Measurements from ENCODE around the gene SLBP.

The SLBP gene

DNA sequence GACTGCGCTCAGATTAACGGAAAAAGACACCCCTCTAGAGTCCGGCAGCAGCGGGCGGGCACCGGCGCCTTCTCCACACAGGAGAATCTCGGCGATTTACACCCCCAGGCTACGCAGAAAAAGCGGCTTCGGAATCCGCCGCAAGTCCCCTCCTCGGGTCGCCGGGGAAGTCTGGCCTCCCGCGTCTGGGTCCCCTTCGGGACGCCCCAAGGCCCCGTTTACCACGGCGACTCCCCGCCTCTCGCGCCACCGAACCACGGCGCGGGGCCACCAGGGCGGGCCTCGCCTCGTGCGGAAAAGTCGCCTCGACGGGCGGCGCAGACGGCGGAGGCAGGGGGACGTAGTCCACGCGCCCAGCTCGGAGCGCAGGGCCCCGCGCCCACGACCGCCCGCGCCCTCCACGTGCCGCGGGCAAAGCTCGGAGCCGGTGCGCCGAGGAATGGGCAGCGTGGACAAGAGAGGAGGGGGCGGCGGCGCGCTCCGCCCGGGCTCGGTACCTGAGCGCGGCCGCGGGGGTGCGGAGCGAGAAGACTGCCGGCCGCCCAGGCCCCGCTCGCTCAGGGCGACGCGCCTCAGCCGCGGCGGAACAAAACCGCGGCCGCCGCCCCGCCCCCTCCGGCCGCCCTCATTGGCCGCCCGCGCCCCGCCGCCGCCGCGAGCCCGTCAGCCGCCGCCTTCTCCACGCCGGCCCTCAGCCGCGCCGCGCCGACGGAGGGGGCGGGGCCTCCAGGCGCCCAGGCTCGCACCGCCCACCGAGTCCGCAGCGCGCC lies 28.2 kb downstream of the SLBP start, which contains the start of gene FAM53A:
Gene FAM53A (minus strand): TSS at position 578 of the 770 bp plus-strand sequence. CDS start 15,572 bp downstream, outside the sequence.
- peak; percentile 82 for ATAC-seq
- TF ChIP-seq GLIS3 (CRISPR knock-in tag; IDR thresholded peaks at IDR 0.05) (no peak), SNAI2 (CRISPR knock-in tag; IDR thresholded peaks at IDR 0.05) (no peak), CSRNP3 (CRISPR knock-in tag; IDR thresholded peaks at IDR 0.05) (no peak), ZFP30 (CRISPR knock-in tag; IDR thresholded peaks at IDR 0.05) (no peak), ZC3H10 (CRISPR knock-in tag; IDR thresholded peaks at IDR 0.05) (no peak), RARB (CRISPR knock-in tag; IDR thresholded peaks at IDR 0.05) (no peak), BACH2 (CRISPR knock-in tag; IDR thresholded peaks at IDR 0.05; ENCODE audit: borderline replicate concordance) (no peak), ISL1 (CRISPR knock-in tag; IDR thresholded peaks at IDR 0.05) (no peak), ZNF8 (CRISPR knock-in tag; IDR thresholded peaks at IDR 0.05) (no peak), ZFP3 (CRISPR knock-in tag; IDR thresholded peaks at IDR 0.05) (no peak), TCF4 (CRISPR knock-in tag; IDR thresholded peaks at IDR 0.05; ENCODE audit: borderline replicate concordance) (no peak), CSDC2 (CRISPR knock-in tag; IDR thresholded peaks at IDR 0.05) (no peak), ESRRG (CRISPR knock-in tag; IDR thresholded peaks at IDR 0.05) (no peak), ARNTL (CRISPR knock-in tag; IDR thresholded peaks at IDR 0.05; ENCODE audit: borderline replicate concordance, low read depth) (no peak), ZNF70 (CRISPR knock-in tag; IDR thresholded peaks at IDR 0.05) (no peak), TSHZ2 (CRISPR knock-in tag; IDR thresholded peaks at IDR 0.05) (no peak), PPARA (CRISPR knock-in tag; IDR thresholded peaks at IDR 0.05; ENCODE audit: borderline replicate concordance) (no peak), OSR1 (CRISPR knock-in tag; IDR thresholded peaks at IDR 0.05) (no peak)
- TF ChIP-seq, protein P1, sequence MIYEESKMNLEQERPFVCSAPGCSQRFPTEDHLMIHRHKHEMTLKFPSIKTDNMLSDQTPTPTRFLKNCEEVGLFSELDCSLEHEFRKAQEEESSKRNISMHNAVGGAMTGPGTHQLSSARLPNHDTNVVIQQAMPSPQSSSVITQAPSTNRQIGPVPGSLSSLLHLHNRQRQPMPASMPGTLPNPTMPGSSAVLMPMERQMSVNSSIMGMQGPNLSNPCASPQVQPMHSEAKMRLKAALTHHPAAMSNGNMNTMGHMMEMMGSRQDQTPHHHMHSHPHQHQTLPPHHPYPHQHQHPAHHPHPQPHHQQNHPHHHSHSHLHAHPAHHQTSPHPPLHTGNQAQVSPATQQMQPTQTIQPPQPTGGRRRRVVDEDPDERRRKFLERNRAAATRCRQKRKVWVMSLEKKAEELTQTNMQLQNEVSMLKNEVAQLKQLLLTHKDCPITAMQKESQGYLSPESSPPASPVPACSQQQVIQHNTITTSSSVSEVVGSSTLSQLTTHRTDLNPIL (CRISPR knock-in tag; IDR thresholded peaks at IDR 0.05; ENCODE audit: low read depth), result no peak
- TF ChIP-seq, protein P2, sequence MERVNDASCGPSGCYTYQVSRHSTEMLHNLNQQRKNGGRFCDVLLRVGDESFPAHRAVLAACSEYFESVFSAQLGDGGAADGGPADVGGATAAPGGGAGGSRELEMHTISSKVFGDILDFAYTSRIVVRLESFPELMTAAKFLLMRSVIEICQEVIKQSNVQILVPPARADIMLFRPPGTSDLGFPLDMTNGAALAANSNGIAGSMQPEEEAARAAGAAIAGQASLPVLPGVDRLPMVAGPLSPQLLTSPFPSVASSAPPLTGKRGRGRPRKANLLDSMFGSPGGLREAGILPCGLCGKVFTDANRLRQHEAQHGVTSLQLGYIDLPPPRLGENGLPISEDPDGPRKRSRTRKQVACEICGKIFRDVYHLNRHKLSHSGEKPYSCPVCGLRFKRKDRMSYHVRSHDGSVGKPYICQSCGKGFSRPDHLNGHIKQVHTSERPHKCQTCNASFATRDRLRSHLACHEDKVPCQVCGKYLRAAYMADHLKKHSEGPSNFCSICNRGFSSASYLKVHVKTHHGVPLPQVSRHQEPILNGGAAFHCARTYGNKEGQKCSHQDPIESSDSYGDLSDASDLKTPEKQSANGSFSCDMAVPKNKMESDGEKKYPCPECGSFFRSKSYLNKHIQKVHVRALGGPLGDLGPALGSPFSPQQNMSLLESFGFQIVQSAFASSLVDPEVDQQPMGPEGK (CRISPR knock-in tag; IDR thresholded peaks at IDR 0.05; ENCODE audit: borderline replicate concordance), result no peak

GRCh38 chr4:1683261-1683735 lies 28.8 kb downstream of the SLBP start:
- ATAC-seq, result peak; percentile 80
- TF ChIP-seq ZFP30 (CRISPR knock-in tag; IDR thresholded peaks at IDR 0.05) (0 out of 2 replicates have a peak, but pooled peaks have one; percentile 21), CSRNP3 (CRISPR knock-in tag; IDR thresholded peaks at IDR 0.05) (no peak)

GRCh38 chr4:1682860-1683259 lies 29.3 kb downstream of the SLBP start:
- TF ChIP-seq ESRRG (CRISPR knock-in tag; IDR thresholded peaks at IDR 0.05), result no peak
- no peak for TF ChIP-seq ZFP30 (CRISPR knock-in tag; IDR thresholded peaks at IDR 0.05)
- TF ChIP-seq ARNTL (CRISPR knock-in tag; IDR thresholded peaks at IDR 0.05; ENCODE audit: borderline replicate concordance, low read depth), result no peak
- no peak for TF ChIP-seq ZC3H10 (CRISPR knock-in tag; IDR thresholded peaks at IDR 0.05)
- TF ChIP-seq, protein P1 (CRISPR knock-in tag; IDR thresholded peaks at IDR 0.05; ENCODE audit: low read depth), result no peak
- no peak for TF ChIP-seq CSRNP3 (CRISPR knock-in tag; IDR thresholded peaks at IDR 0.05)
- TF ChIP-seq PPARA (CRISPR knock-in tag; IDR thresholded peaks at IDR 0.05; ENCODE audit: borderline replicate concordance), result no peak
- TF ChIP-seq ZNF70 (CRISPR knock-in tag; IDR thresholded peaks at IDR 0.05), result no peak
- no peak for TF ChIP-seq ZNF8 (CRISPR knock-in tag; IDR thresholded peaks at IDR 0.05)
- TF ChIP-seq POU6F1 (CRISPR knock-in tag; IDR thresholded peaks at IDR 0.05; ENCODE audit: borderline replicate concordance, low read depth), result no peak
- no peak for TF ChIP-seq BACH2 (CRISPR knock-in tag; IDR thresholded peaks at IDR 0.05; ENCODE audit: borderline replicate concordance)
- TF ChIP-seq ISL1 (CRISPR knock-in tag; IDR thresholded peaks at IDR 0.05), result no peak
- TF ChIP-seq ZNF565 (CRISPR knock-in tag; conservative IDR thresholded peaks at IDR 0.05; ENCODE audit: low read depth), result no peak
- TF ChIP-seq GLIS3 (CRISPR knock-in tag; IDR thresholded peaks at IDR 0.05), result no peak
- TF ChIP-seq ZFP3 (CRISPR knock-in tag; IDR thresholded peaks at IDR 0.05), result no peak
- no peak for ATAC-seq
